GM12891 (cell line): ENCODE results near the gene FANCC.

Source experiments
- POLR2A ChIP-seq: IDR thresholded peaks from 2 replicates; pipeline ENCODE4 v1.6.1; 2011; ENCODE audit warnings: low read depth, low read length, control low read depth
- POLR2AphosphoS5 ChIP-seq: IDR thresholded peaks from 2 replicates; pipeline ENCODE4 v1.6.1; 2011; ENCODE audit warnings: low read depth, low read length, control low read depth
- TAF1 ChIP-seq: IDR thresholded peaks from 2 replicates; pipeline ENCODE4 v1.6.1; 2011; ENCODE audit warnings: low read depth, low read length, control low read depth

GRCh38 chr9:95316274-95316673, 1.2 kb downstream of the FANCC start:
- TF ChIP-seq POLR2AphosphoS5: no peak
- no peak for TF ChIP-seq TAF1
- TF ChIP-seq POLR2A: no peak
